SK-N-SH treated with all-trans-retinoic acid at 6 μM for 48 hours (cell line): ENCODE results near the gene TMEM132A.

Experiments used
- ATAC-seq: fragments of 200-7000 bp; cut with Tn5 transposase; 3 replicates; pipeline ENCODE4 v1.9.1; 2020; ENCODE audit warnings: mild to moderate bottlenecking, moderate library complexity
- ARNTL ChIP-seq: fragments of 450-650 bp; formaldehyde crosslinking; IDR thresholded peaks from 2 replicates; pipeline ENCODE4 v1.5.0; 2020; ENCODE audit warnings: low read depth, mild to moderate bottlenecking, moderate library complexity, borderline replicate concordance
- BACH2 ChIP-seq: fragments of 250-450 bp; sonication (Bioruptor Pico); IDR thresholded peaks from 2 replicates; pipeline ENCODE4 v1.9.0; 2021; ENCODE audit warnings: mild to moderate bottlenecking, borderline replicate concordance
- CREB5 ChIP-seq: fragments of 250-450 bp; sonication (Bioruptor Pico); IDR thresholded peaks from 2 replicates; pipeline ENCODE4 v1.5.1; 2020; ENCODE audit warnings: low read depth, mild to moderate bottlenecking, moderate library complexity
- CSDC2 ChIP-seq: fragments of 250-450 bp; sonication (Bioruptor Pico); IDR thresholded peaks from 2 replicates; pipeline ENCODE4 v1.5.0; 2020; ENCODE audit warnings: mild to moderate bottlenecking, moderate library complexity
- CSRNP3 ChIP-seq: fragments of 250-450 bp; sonication (Bioruptor Pico); IDR thresholded peaks from 2 replicates; pipeline ENCODE4 v1.5.1; 2021; ENCODE audit warnings: mild to moderate bottlenecking, moderate library complexity
- GLIS3 ChIP-seq: fragments of 250-450 bp; sonication (Bioruptor Pico); IDR thresholded peaks from 2 replicates; pipeline ENCODE4 v1.5.0; 2020; ENCODE audit warnings: mild to moderate bottlenecking, moderate library complexity
- ISL1 ChIP-seq: fragments of 250-450 bp; sonication (Bioruptor Pico); IDR thresholded peaks from 2 replicates; pipeline ENCODE4 v2.1.2; 2022; ENCODE audit warnings: mild to moderate bottlenecking, moderate library complexity
- OSR1 ChIP-seq: fragments of 250-450 bp; sonication (Bioruptor Pico); IDR thresholded peaks from 2 replicates; pipeline ENCODE4 v1.8.0; 2022; ENCODE audit warnings: moderate library complexity, mild to moderate bottlenecking, inconsistent platforms
- PATZ1 ChIP-seq: fragments of 250-450 bp; sonication (Bioruptor Pico); IDR thresholded peaks from 2 replicates; pipeline ENCODE4 v1.8.0; 2020; ENCODE audit warnings: mild to moderate bottlenecking, moderate library complexity, borderline replicate concordance
- POU6F1 ChIP-seq: fragments of 250-450 bp; sonication (Bioruptor Pico); IDR thresholded peaks from 2 replicates; pipeline ENCODE4 v1.8.0; 2021; ENCODE audit warnings: low read depth, mild to moderate bottlenecking, moderate library complexity, borderline replicate concordance
- PPARA ChIP-seq: fragments of 250-450 bp; sonication (Bioruptor Pico); IDR thresholded peaks from 2 replicates; pipeline ENCODE4 v1.5.0; 2020; ENCODE audit warnings: mild to moderate bottlenecking, borderline replicate concordance
- RARB ChIP-seq: fragments of 250-450 bp; sonication (Bioruptor Pico); IDR thresholded peaks from 2 replicates; pipeline ENCODE4 v1.8.0; 2021; ENCODE audit warnings: mild to moderate bottlenecking, moderate library complexity
- SNAI2 ChIP-seq: fragments of 250-450 bp; sonication (Bioruptor Pico); IDR thresholded peaks from 2 replicates; pipeline ENCODE4 v1.5.0; 2020; ENCODE audit warnings: mild to moderate bottlenecking, moderate library complexity
- TOX ChIP-seq: fragments of 250-450 bp; sonication (Bioruptor Pico); IDR thresholded peaks from 2 replicates; pipeline ENCODE4 v1.8.0; 2021; ENCODE audit warnings: mild to moderate bottlenecking, moderate library complexity, borderline replicate concordance
- TSHZ2 ChIP-seq: fragments of 250-450 bp; sonication (Bioruptor Pico); IDR thresholded peaks from 2 replicates; pipeline ENCODE4 v1.5.0; 2020; ENCODE audit warnings: mild to moderate bottlenecking, moderate library complexity
- ZC3H10 ChIP-seq: fragments of 250-450 bp; sonication (Bioruptor Pico); IDR thresholded peaks from 2 replicates; pipeline ENCODE4 v1.5.1; 2021; ENCODE audit warnings: mild to moderate bottlenecking, moderate library complexity
- ZFP30 ChIP-seq: fragments of 450-650 bp; formaldehyde crosslinking; IDR thresholded peaks from 2 replicates; pipeline ENCODE4 v1.5.0; 2022; ENCODE audit warnings: mild to moderate bottlenecking, moderate library complexity
- ZNF565 ChIP-seq: fragments of 450-650 bp; formaldehyde crosslinking; conservative IDR thresholded peaks from 2 replicates; pipeline ENCODE4 v1.5.0; 2020; ENCODE audit warnings: low read depth, mild to moderate bottlenecking, moderate library complexity
- ZNF70 ChIP-seq: fragments of 450-650 bp; formaldehyde crosslinking; IDR thresholded peaks from 2 replicates; pipeline ENCODE4 v1.5.0; 2020; ENCODE audit warnings: mild to moderate bottlenecking, moderate library complexity
- ZNF8 ChIP-seq: fragments of 450-650 bp; formaldehyde crosslinking; IDR thresholded peaks from 2 replicates; pipeline ENCODE4 v1.5.0; 2020; ENCODE audit warnings: mild to moderate bottlenecking, moderate library complexity

The TMEM132A gene

GRCh38 chr11:60879971-60880588 lies 44.2 kb upstream of the TMEM132A start:
- no peak for TF ChIP-seq BACH2 (CRISPR knock-in tag)
- ATAC-seq = no peak

GRCh38 chr11:60880643-60881282 lies 43.5 kb upstream of the TMEM132A start:
- TF ChIP-seq TOX = no peak
- TF ChIP-seq PPARA (CRISPR knock-in tag) = no peak
- TF ChIP-seq PATZ1 (CRISPR knock-in tag) = no peak

GRCh38 chr11:60887556-60887955 lies 36.7 kb upstream of the TMEM132A start:
- TF ChIP-seq ZNF70 (no peak), CREB5 (no peak), ARNTL (CRISPR knock-in tag) (no peak), ZC3H10 (no peak), OSR1 (CRISPR knock-in tag) (no peak), TSHZ2 (CRISPR knock-in tag) (no peak), RARB (no peak), CSRNP3 (CRISPR knock-in tag) (no peak), PPARA (CRISPR knock-in tag) (no peak), ZNF8 (CRISPR knock-in tag) (no peak), ZNF565 (CRISPR knock-in tag) (no peak), BACH2 (CRISPR knock-in tag) (no peak), POU6F1 (CRISPR knock-in tag) (no peak), GLIS3 (CRISPR knock-in tag) (no peak), ZFP30 (no peak), TOX (no peak), PATZ1 (CRISPR knock-in tag) (no peak), CSDC2 (CRISPR knock-in tag) (no peak), SNAI2 (CRISPR knock-in tag) (no peak), ISL1 (no peak)

More at GRCh38 chr11:60880643-60881282, 43.5 kb upstream of the TMEM132A start:
- no peak for ATAC-seq

More at GRCh38 chr11:60887556-60887955, 36.7 kb upstream of the TMEM132A start:
- peak; percentile 94 for ATAC-seq
